ENCODE results near the gene ACSL6. TPM values are rescaled to one million over a fixed set of nuclear protein-coding genes. Genes with fewer than 3 reads are reported as not detected.

The ACSL6 gene
- total RNA-seq, 1 donor from 2014 or later: 0.35 TPM

- TF ChIP-seq CTCF (conservative IDR thresholded peaks at IDR 0.05; ENCODE audit: low read depth, low read length): no peak
- DNase-seq (ENCODE audit: low read depth): no peak
These were observed 8.2 kb downstream of the ACSL6 start for GRCh38 chr5:132003170-132003744.

GRCh38 chr5:132002757-132003156, 8.7 kb downstream of the ACSL6 start:
- H3K4me3 ChIP-seq (ENCODE audit: low read depth, low read length): no peak overlapping the region
- DNase-seq (ENCODE audit: low read depth): no peak
- no peak for TF ChIP-seq CTCF (conservative IDR thresholded peaks at IDR 0.05; ENCODE audit: low read depth, low read length)

More at GRCh38 chr5:132003170-132003744, 8.2 kb downstream of the ACSL6 start:
- no peak overlapping the region for H3K4me3 ChIP-seq (ENCODE audit: low read depth, low read length)

GRCh38 chr5:132001647-132002561, 9.6 kb downstream of the ACSL6 start:
- DNase-seq (ENCODE audit: low read depth): no peak
- H3K4me3 ChIP-seq (ENCODE audit: low read depth, low read length): no peak overlapping the region
- no peak for TF ChIP-seq CTCF (conservative IDR thresholded peaks at IDR 0.05; ENCODE audit: low read depth, low read length)

GRCh38 chr5:132000677-132001453, 10.6 kb downstream of the ACSL6 start:
- H3K4me3 ChIP-seq (ENCODE audit: low read depth, low read length): no peak overlapping the region
- no peak for DNase-seq (ENCODE audit: low read depth)
- no peak for TF ChIP-seq CTCF (conservative IDR thresholded peaks at IDR 0.05; ENCODE audit: low read depth, low read length)

GRCh38 chr5:132000241-132000490, 11.3 kb downstream of the ACSL6 start:
- no peak for DNase-seq (ENCODE audit: low read depth)
- TF ChIP-seq CTCF (conservative IDR thresholded peaks at IDR 0.05; ENCODE audit: low read depth, low read length): no peak
- H3K4me3 ChIP-seq (ENCODE audit: low read depth, low read length): no peak overlapping the region

GRCh38 chr5:131999441-132000240, 11.8 kb downstream of the ACSL6 start:
- H3K4me3 ChIP-seq (ENCODE audit: low read depth, low read length): no peak overlapping the region
- no peak for DNase-seq (ENCODE audit: low read depth)
- TF ChIP-seq CTCF (conservative IDR thresholded peaks at IDR 0.05; ENCODE audit: low read depth, low read length): no peak
